ENCODE measurements around the gene NCAPH2. TPM values are rescaled to one million over a fixed set of nuclear protein-coding genes. Genes with fewer than 3 reads are reported as not detected.

NCAPH2 gene
- total and polyA plus RNA-seq, 3 experiments from 2014 or later: 36.5 to 165 (median 155) TPM

DNA sequence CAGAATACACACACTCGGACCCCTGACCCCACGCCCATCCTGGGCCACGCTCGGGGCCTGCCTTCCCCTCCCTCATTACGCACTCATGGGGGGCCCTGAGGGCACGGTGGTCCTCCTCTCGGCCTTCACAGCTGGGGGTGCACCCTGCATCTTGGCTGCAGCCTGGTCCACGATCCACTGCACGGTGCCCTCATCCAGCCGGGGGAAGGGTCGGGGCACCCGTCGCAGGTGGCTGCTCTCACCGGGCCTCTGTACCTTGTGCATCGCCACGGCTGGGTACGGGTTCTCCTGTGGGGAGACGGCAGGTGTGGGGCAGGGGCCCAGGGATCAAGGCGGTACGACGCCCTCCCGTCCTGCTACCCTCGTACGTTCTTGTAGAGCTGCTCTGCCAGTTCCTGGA is 43.6 kb upstream of the NCAPH2 start:
- peaks cover 0 to 87% (median 7%) of the 10 kb centered on the region in 3 donors for H3K36me3 Mint-ChIP-seq
- ChIA-PET CTCF (no interaction called here), POLR2A (no interaction called here)
- no peak for DNase-seq
- H3K4me1 Mint-ChIP-seq: peaks cover 14 to 30% (median 17%) of the 10 kb centered on the region in 3 donors
- H3K27ac Mint-ChIP-seq: no peak overlapping the region
- H3K4me3 ChIP-seq (ENCODE audit: low read length): no peak overlapping the region
- H3K4me3 Mint-ChIP-seq: no peak overlapping the region
- no peak overlapping the region for H3K27ac ChIP-seq (ENCODE audit: low read depth, low read length)
- H3K4me1 ChIP-seq (ENCODE audit: insufficient read depth, low read length): peaks cover 16% of the 10 kb centered on the region
- H3K36me3 ChIP-seq (ENCODE audit: insufficient read depth, low read length): peaks cover 57% of the 10 kb centered on the region
- no peaks in the 10 kb centered on the region for H3K9me3 Mint-ChIP-seq
- no peaks in the 10 kb centered on the region for H3K27me3 ChIP-seq (ENCODE audit: insufficient read depth, low read length, poor library complexity, severe bottlenecking)
- H3K27me3 Mint-ChIP-seq: no peaks in the 10 kb centered on the region
- H3K9me3 ChIP-seq (ENCODE audit: low read length): no peaks in the 10 kb centered on the region

DNA sequence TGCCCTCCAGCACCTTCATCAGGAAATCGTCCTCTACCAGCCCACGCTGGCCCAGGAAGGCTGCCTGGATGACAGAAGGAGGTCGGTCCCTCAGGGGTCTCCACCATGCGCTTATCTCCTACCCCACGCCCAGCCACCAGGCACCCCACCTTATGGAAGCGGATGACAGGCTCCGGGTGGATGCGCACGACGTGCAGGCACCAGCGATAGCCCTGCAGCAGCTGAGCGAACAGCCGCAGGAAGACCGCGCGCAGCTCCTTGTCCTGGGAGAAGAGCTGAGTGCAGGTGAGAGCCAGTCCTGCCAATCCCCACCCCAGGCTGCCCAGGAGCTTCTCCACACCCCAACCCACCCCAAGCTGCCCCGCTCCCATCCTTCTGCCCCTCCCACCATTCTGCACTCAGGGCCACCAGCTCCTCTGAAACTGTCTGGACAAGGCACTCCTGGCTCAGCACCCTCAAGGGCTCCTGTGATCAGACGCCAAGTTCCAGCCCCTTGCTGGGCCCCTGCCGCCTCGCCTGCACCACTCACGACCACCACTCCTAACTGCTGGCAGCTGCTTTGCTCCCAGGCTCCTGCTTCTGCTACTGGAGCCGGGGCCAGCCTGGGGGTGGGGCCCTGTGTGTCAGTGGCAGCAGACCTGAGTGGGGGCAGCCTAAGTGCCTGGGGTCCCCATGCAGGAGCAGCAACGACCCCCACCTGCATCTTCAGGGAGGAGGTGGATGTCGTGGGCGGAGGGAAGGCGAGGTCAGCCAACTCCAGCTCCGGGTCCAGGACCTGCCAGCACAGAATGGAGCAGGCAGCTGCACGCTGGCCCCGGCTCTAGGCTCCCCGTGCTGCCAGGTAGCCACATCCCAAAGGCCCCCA is 42.7 kb upstream of the NCAPH2 start:
- peaks cover 23 to 38% (median 25%) of the 10 kb centered on the region in 3 donors for H3K4me1 Mint-ChIP-seq
- H3K4me3 ChIP-seq (ENCODE audit: low read length): no peak overlapping the region
- H3K27ac Mint-ChIP-seq: no peak overlapping the region
- H3K9me3 Mint-ChIP-seq: no peaks in the 10 kb centered on the region
- no peaks in the 10 kb centered on the region for H3K9me3 ChIP-seq (ENCODE audit: low read length)
- no peaks in the 10 kb centered on the region for H3K27me3 Mint-ChIP-seq
- H3K4me3 Mint-ChIP-seq: no peak overlapping the region
- no peak for DNase-seq
- ChIA-PET POLR2A (interaction anchor here (1.8 kb wide), 1 partner anchor 20 kb away, joined by 3 read pairs; no protein-coding TSS in a partner anchor), CTCF (no interaction called here)
- peaks cover 0 to 80% (median 7%) of the 10 kb centered on the region in 3 donors for H3K36me3 Mint-ChIP-seq
- H3K4me1 ChIP-seq (ENCODE audit: insufficient read depth, low read length): peaks cover 21% of the 10 kb centered on the region
- H3K36me3 ChIP-seq (ENCODE audit: insufficient read depth, low read length): peaks cover 50% of the 10 kb centered on the region
- no peaks in the 10 kb centered on the region for H3K27me3 ChIP-seq (ENCODE audit: insufficient read depth, low read length, poor library complexity, severe bottlenecking)
- no peak overlapping the region for H3K27ac ChIP-seq (ENCODE audit: low read depth, low read length)

DNA sequence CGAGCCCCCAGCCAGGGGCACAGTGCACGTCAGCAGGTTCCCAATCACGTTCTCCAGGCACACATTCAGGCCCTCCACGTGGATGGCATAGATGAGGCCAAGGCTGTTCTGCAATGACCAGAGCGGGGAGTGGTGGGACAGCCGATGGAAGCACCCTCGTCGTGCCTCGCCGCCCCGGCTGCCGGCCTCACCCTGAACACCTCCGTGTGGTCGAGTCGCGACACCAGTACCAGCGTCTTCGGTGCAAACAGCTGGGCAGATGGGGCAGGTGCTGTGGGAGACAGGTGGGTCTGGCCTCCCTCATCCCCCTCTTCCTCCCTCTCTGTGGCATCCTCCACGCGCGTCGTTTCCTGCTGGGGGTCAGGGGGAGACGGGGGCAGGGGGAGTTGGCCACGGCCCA is 40.7 kb upstream of the NCAPH2 start:
- Histone ChIP-seq H3K4me3 (ENCODE audit: low read length) (no peak overlapping the region), H3K9me3 (ENCODE audit: low read length) (no peaks in the 10 kb centered on the region), H3K27ac (ENCODE audit: low read depth, low read length) (no peak overlapping the region), H3K36me3 (ENCODE audit: insufficient read depth, low read length) (peaks cover 38% of the 10 kb centered on the region), H3K27me3 (ENCODE audit: insufficient read depth, low read length, poor library complexity, severe bottlenecking) (no peaks in the 10 kb centered on the region), H3K4me1 (ENCODE audit: insufficient read depth, low read length) (peaks cover 41% of the 10 kb centered on the region)
- POLR2A ChIA-PET: no interaction called here
- Mint-ChIP-seq H3K4me3 (peak overlapping the region in 1 of 7 donors; percentile 14), H3K9me3 (no peaks in the 10 kb centered on the region), H3K27me3 (no peaks in the 10 kb centered on the region), H3K4me1 (peaks cover 42 to 59% (median 45%) of the 10 kb centered on the region in 3 donors), H3K36me3 (peaks cover 0 to 61% (median 7%) of the 10 kb centered on the region in 3 donors), H3K27ac (peak overlapping the region in 4 of 8 donors; percentile 87 to 96 (median 93))
- DNase-seq: no peak
- CTCF ChIA-PET: no interaction called here

DNA sequence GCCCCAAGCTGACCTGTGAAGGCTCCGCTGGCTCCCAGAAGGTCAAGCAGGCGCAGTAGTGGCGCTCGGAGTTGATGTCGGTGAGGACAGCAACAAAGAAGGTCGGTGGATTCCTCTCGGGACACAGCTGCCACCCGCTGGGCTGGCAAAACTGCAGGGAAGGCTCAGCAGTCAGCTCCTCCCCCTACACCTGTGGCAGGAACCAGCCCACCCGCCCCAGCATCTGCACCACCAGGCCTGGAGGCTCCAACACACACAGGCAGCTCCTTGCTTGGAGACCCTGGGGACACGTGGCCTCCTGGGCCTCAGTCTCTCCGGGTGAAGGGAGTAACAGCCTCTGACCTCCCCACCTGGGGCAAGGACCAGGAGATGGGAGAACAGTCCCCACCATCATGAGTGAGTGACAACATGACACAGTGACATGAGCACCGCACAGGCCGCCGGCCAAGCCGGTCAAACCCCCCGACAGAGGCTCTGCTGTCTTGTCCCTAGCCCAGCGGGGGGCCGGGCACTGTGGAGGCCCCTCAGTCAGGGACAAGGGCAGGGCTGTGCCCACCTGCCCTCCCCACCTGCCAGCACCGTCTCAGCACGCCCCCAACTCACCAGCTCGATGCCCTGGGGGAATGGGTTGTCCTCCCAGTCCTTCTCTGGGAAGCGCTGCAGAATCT is 40.1 kb upstream of the NCAPH2 start:
- Mint-ChIP-seq H3K27me3 (no peaks in the 10 kb centered on the region), H3K9me3 (no peaks in the 10 kb centered on the region), H3K36me3 (peaks cover 0 to 56% (median 7%) of the 10 kb centered on the region in 3 donors), H3K4me3 (peak overlapping the region in 4 of 7 donors; percentile 38 to 98 (median 52)), H3K4me1 (peaks cover 47 to 64% (median 51%) of the 10 kb centered on the region in 3 donors), H3K27ac (peak overlapping the region in 5 of 8 donors; percentile 87 to 97 (median 94))
- Histone ChIP-seq H3K27me3 (ENCODE audit: insufficient read depth, low read length, poor library complexity, severe bottlenecking) (no peaks in the 10 kb centered on the region), H3K27ac (ENCODE audit: low read depth, low read length) (no peak overlapping the region), H3K9me3 (ENCODE audit: low read length) (no peaks in the 10 kb centered on the region), H3K4me1 (ENCODE audit: insufficient read depth, low read length) (peaks cover 47% of the 10 kb centered on the region), H3K36me3 (ENCODE audit: insufficient read depth, low read length) (peaks cover 36% of the 10 kb centered on the region), H3K4me3 (ENCODE audit: low read length) (no peak overlapping the region)
- POLR2A ChIA-PET: interaction anchor here (1.0 to 2.6 kb wide), 2 partner anchors 11 to 18 kb away, joined by 4 to 7 read pairs; no protein-coding TSS in a partner anchor
- peak in 1 of 5 donors; percentile 34 for DNase-seq
- CTCF ChIA-PET: interaction anchor here (3.6 to 6.1 kb wide), 2 partner anchors 29 to 58 kb away, joined by 19 to 45 read pairs; partner anchors contain the start of gene SCO2

DNA sequence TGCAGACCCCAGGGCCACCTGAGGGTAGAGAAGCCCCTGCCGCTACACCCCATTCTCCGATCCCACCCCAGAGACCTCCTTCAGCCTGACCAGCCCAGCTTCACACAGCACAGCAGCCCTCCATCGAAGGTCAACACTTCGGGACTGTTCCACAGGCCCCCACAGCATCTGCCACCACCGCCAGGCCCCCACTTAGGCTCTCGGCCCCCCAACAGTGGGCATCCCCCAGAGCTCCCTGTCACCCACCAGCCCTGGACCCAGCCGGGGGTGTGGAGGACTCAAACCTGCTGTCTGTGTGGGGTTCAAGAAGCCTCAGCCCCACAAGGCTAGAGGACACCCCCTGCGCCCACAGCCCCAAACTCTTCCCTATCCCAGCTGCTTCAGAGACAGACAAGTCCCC is 39.4 kb upstream of the NCAPH2 start:
- Mint-ChIP-seq H3K4me3 (peak overlapping the region; percentile 49 to 98 (median 82)), H3K36me3 (peaks cover 0 to 55% (median 5%) of the 10 kb centered on the region in 3 donors), H3K27me3 (no peaks in the 10 kb centered on the region), H3K9me3 (no peaks in the 10 kb centered on the region), H3K27ac (peak overlapping the region; percentile 78 to 99 (median 94)), H3K4me1 (peaks cover 54 to 72% (median 58%) of the 10 kb centered on the region in 3 donors)
- Histone ChIP-seq H3K9me3 (ENCODE audit: low read length) (no peaks in the 10 kb centered on the region), H3K27ac (ENCODE audit: low read depth, low read length) (peak overlapping the region; percentile 51), H3K36me3 (ENCODE audit: insufficient read depth, low read length) (peaks cover 31% of the 10 kb centered on the region), H3K4me1 (ENCODE audit: insufficient read depth, low read length) (peaks cover 54% of the 10 kb centered on the region), H3K4me3 (ENCODE audit: low read length) (peak overlapping the region; percentile 63), H3K27me3 (ENCODE audit: insufficient read depth, low read length, poor library complexity, severe bottlenecking) (no peaks in the 10 kb centered on the region)
- DNase-seq: no peak
- ChIA-PET CTCF (interaction anchor here (1.7 to 6.1 kb wide), 4 partner anchors 11 to 58 kb away, joined by 5 to 45 read pairs (median 12); partner anchors contain the start of gene SCO2), POLR2A (interaction anchor here (1.0 to 2.6 kb wide), 3 partner anchors 10 to 30 kb away, joined by 4 to 8 read pairs (median 7); no protein-coding TSS in a partner anchor)

DNA sequence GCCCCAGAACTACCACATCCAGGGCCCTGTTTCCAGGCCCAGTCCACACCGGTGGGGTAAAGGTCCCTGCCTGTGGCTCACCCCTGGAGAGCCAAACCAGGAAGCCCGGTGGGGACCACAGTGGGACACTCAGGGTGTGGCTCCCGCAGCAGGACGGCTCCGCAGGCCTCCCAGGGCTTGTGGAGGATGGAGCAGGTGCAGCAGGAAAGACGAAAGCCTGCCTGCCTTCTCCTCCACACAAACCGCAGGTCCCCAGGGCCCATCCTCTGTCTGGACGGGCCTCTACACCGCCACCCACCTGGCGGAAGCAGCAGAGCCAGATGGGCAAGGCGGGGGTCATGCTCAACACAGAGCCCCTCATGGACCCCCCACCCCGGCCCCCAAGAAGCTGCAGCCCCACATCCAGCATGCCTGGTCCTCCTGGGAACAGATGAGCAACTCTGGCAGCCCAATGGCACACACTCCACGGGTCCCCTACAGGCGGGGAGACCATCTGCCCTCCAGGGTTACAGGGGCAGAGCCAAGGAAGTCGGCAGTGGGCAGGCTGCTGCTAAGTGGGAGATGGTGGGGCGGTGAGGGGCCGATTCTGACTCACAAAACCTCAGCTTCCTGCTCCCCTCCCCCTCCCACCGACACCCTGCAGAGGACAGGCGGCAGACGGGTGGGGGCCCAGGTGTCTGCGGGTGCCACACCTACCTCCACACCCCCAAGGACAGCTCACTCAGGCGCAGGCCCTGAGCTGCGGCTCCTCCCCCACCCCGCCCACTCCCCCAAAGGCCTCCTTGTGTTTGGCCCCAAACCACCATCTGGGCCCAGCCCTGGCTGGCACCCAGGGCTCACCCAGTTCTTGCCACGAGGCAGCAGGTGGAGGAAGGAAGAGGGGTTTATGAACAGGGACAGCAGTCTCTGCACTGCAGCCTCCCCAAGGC is 38.4 kb upstream of the NCAPH2 start:
- Mint-ChIP-seq H3K4me1 (peaks cover 60 to 78% (median 64%) of the 10 kb centered on the region in 3 donors), H3K36me3 (peaks cover 0 to 50% (median 2%) of the 10 kb centered on the region in 3 donors), H3K9me3 (no peaks in the 10 kb centered on the region), H3K27me3 (no peaks in the 10 kb centered on the region), H3K4me3 (peak overlapping the region; percentile 79 to 98 (median 83)), H3K27ac (peak overlapping the region; percentile 78 to 99 (median 97))
- H3K4me1 ChIP-seq (ENCODE audit: insufficient read depth, low read length): peaks cover 59% of the 10 kb centered on the region
- H3K36me3 ChIP-seq (ENCODE audit: insufficient read depth, low read length): peaks cover 28% of the 10 kb centered on the region
- no peaks in the 10 kb centered on the region for H3K9me3 ChIP-seq (ENCODE audit: low read length)
- ChIA-PET CTCF (interaction anchor here (0.6 to 6.1 kb wide), 19 partner anchors 10 to 249 kb away, joined by 3 to 45 read pairs (median 4); partner anchors contain the start of genes LMF2, NCAPH2, SCO2 and TYMP), POLR2A (interaction anchor here (1.0 to 2.6 kb wide), 11 partner anchors 10 to 152 kb away, joined by 3 to 18 read pairs (median 7); partner anchors contain the start of genes ADM2, LMF2, NCAPH2 and SCO2)
- H3K27me3 ChIP-seq (ENCODE audit: insufficient read depth, low read length, poor library complexity, severe bottlenecking): no peaks in the 10 kb centered on the region
- peak; percentile 97 to 100 (median 98) for DNase-seq
- peak overlapping the region; percentile 63 for H3K4me3 ChIP-seq (ENCODE audit: low read length)
- peak overlapping the region; percentile 51 for H3K27ac ChIP-seq (ENCODE audit: low read depth, low read length)

DNA sequence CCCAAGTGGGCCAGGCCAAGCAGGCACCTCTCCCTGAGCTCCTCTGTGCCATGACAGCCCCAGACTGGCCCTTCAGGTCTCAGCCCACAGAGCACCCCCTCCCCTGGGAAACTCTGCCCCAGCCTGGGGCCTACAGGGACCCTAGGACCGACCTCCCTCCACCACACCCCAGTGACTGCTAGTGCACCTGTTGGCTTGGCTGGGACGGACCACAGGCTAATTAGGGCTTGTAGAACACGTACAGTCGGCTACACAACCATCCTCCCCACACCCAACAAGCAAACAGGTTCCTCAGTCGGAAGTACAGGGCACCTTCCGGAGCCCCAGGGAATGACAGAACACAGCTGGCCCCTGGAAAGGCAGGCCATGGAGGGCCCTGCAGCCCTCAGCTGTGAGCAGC is 37.5 kb upstream of the NCAPH2 start:
- Mint-ChIP-seq H3K36me3 (peaks cover 0 to 43% (median 2%) of the 10 kb centered on the region in 3 donors), H3K9me3 (no peaks in the 10 kb centered on the region), H3K4me1 (peaks cover 61 to 81% (median 64%) of the 10 kb centered on the region in 3 donors), H3K4me3 (peak overlapping the region; percentile 79 to 98 (median 83)), H3K27ac (peak overlapping the region; percentile 78 to 99 (median 97)), H3K27me3 (no peaks in the 10 kb centered on the region)
- H3K4me1 ChIP-seq (ENCODE audit: insufficient read depth, low read length): peaks cover 62% of the 10 kb centered on the region
- peaks cover 22% of the 10 kb centered on the region for H3K36me3 ChIP-seq (ENCODE audit: insufficient read depth, low read length)
- ChIA-PET POLR2A (interaction anchor here (1.0 to 2.6 kb wide), 11 partner anchors 9 to 151 kb away, joined by 3 to 18 read pairs (median 7); partner anchors contain the start of genes ADM2, LMF2, NCAPH2 and SCO2), CTCF (interaction anchor here (0.6 to 6.1 kb wide), 17 partner anchors 12 to 250 kb away, joined by 3 to 45 read pairs (median 4); partner anchors contain the start of genes LMF2, NCAPH2, SCO2 and TYMP)
- DNase-seq: no peak
- H3K9me3 ChIP-seq (ENCODE audit: low read length): no peaks in the 10 kb centered on the region
- H3K27ac ChIP-seq (ENCODE audit: low read depth, low read length): peak overlapping the region; percentile 49
- peak overlapping the region; percentile 25 for H3K4me3 ChIP-seq (ENCODE audit: low read length)
- H3K27me3 ChIP-seq (ENCODE audit: insufficient read depth, low read length, poor library complexity, severe bottlenecking): no peaks in the 10 kb centered on the region
